Measurements from ENCODE around the gene ZNF488. TPM values are rescaled to one million over a fixed set of nuclear protein-coding genes. Genes with fewer than 3 reads are reported as not detected.

Gene ZNF488
- total and polyA plus RNA-seq, 8 donors: 0.38 to 3.1 (median 2.0) TPM

GRCh38 chr10:47351899-47352815 is 31.9 kb downstream of the ZNF488 start:
- H3K36me3 ChIP-seq: no peaks in the 10 kb centered on the region
- no peaks in the 10 kb centered on the region for H3K4me1 ChIP-seq
- no peaks in the 10 kb centered on the region for H3K27me3 ChIP-seq
- DNase-seq (no peak), ATAC-seq (no peak)
- TF ChIP-seq CTCF (IDR thresholded peaks at IDR 0.05): no peak
- H3K4me3 ChIP-seq: no peak overlapping the region
- intact Hi-C loops (cut with DNase I): no loop called here
- H3K9me3 ChIP-seq: no peaks in the 10 kb centered on the region
- no peak overlapping the region for H3K27ac ChIP-seq

GRCh38 chr10:47350671-47351640 is 33.1 kb downstream of the ZNF488 start:
- no peak for TF ChIP-seq CTCF (IDR thresholded peaks at IDR 0.05)
- no peak for DNase-seq
- H3K9me3 ChIP-seq: no peaks in the 10 kb centered on the region
- intact Hi-C loops (cut with DNase I): no loop called here
- H3K4me3 ChIP-seq: no peak overlapping the region
- no peaks in the 10 kb centered on the region for H3K4me1 ChIP-seq
- no peaks in the 10 kb centered on the region for H3K36me3 ChIP-seq
- ATAC-seq: no peak
- H3K27ac ChIP-seq: no peak overlapping the region
- no peaks in the 10 kb centered on the region for H3K27me3 ChIP-seq

GRCh38 chr10:47349941-47350371 is 34.1 kb downstream of the ZNF488 start:
- H3K36me3 ChIP-seq: no peaks in the 10 kb centered on the region
- intact Hi-C loops (cut with DNase I): no loop called here
- H3K27ac ChIP-seq: no peak overlapping the region
- DNase-seq: peak in 1 of 4 donors; percentile 77
- no peaks in the 10 kb centered on the region for H3K9me3 ChIP-seq
- H3K4me3 ChIP-seq: no peak overlapping the region
- no peaks in the 10 kb centered on the region for H3K4me1 ChIP-seq
- ATAC-seq: no peak
- no peaks in the 10 kb centered on the region for H3K27me3 ChIP-seq
- no peak for TF ChIP-seq CTCF (IDR thresholded peaks at IDR 0.05)

- no peaks in the 10 kb centered on the region for H3K27me3 ChIP-seq
- H3K27ac ChIP-seq: no peak overlapping the region
- H3K36me3 ChIP-seq: no peaks in the 10 kb centered on the region
- TF ChIP-seq CTCF (IDR thresholded peaks at IDR 0.05): no peak
- no peak overlapping the region for H3K4me3 ChIP-seq
- no peak for DNase-seq
- H3K9me3 ChIP-seq: no peaks in the 10 kb centered on the region
- H3K4me1 ChIP-seq: no peaks in the 10 kb centered on the region
- intact Hi-C loops (cut with DNase I): no loop called here
- no peak for ATAC-seq
Observed at GRCh38 chr10:47349516-47349915, 34.6 kb downstream of the ZNF488 start.

Data from left lung (tissue), 10 donors.